ENCODE results near the gene DPM3. TPM values are rescaled to one million over a fixed set of nuclear protein-coding genes. Genes with fewer than 3 reads are reported as not detected.

DPM3 gene
- total RNA-seq, 1 experiment from 2014 or later: 27.8 TPM

- intact Hi-C loops (cut with micrococcal nuclease; ENCODE audit: unreplicated experiment): no loop called here
- H3K4me3 ChIP-seq (ENCODE audit: low read depth, low read length): no peak overlapping the region
- no peak for DNase-seq
- peaks cover 24% of the 10 kb centered on the region for H3K4me1 ChIP-seq
- no TSS peak for BruUV-seq (replicated peaks)
- no peaks in the 10 kb centered on the region for H3K27me3 Mint-ChIP-seq (ENCODE audit: insufficient read depth, unreplicated experiment)
- no peaks in the 10 kb centered on the region for H3K9me3 ChIP-seq
- H3K4me1 Mint-ChIP-seq (ENCODE audit: low read depth, unreplicated experiment): peaks cover 1% of the 10 kb centered on the region
- CTCF ChIA-PET: interaction anchor here (0.6 kb wide), 1 partner anchor 12 kb away, joined by 4 read pairs; no protein-coding TSS in a partner anchor
- H3K9me3 Mint-ChIP-seq (ENCODE audit: unreplicated experiment): no peaks in the 10 kb centered on the region
- H3K27ac Mint-ChIP-seq (ENCODE audit: unreplicated experiment): no peak overlapping the region
- POLR2A ChIA-PET: no interaction called here
- no peaks in the 10 kb centered on the region for H3K36me3 ChIP-seq (ENCODE audit: control insufficient read depth, insufficient read depth, low read length)
- no peaks in the 10 kb centered on the region for H3K27me3 ChIP-seq (replicated peaks; ENCODE audit: control insufficient read depth, insufficient read depth, low read length)
- no peak overlapping the region for H3K4me3 Mint-ChIP-seq (ENCODE audit: unreplicated experiment)
- no peak for TF ChIP-seq CTCF (IDR thresholded peaks at IDR 0.05; ENCODE audit: insufficient read depth in 1 of 2, low read depth in 1 of 2, low read length in 1 of 2, severe bottlenecking in 1 of 2, unreplicated experiment in 1 of 2)
- H3K36me3 Mint-ChIP-seq (ENCODE audit: insufficient read depth, unreplicated experiment): no peaks in the 10 kb centered on the region
Measured at GRCh38 chr1:155110826-155111225, 29.5 kb downstream of the DPM3 start.

GRCh38 chr1:155110381-155110780, 29.9 kb downstream of the DPM3 start:
- ChIA-PET POLR2A (no interaction called here), CTCF (interaction anchor here (0.6 kb wide), 1 partner anchor 13 kb away, joined by 4 read pairs; no protein-coding TSS in a partner anchor)
- no peaks in the 10 kb centered on the region for H3K27me3 Mint-ChIP-seq (ENCODE audit: insufficient read depth, unreplicated experiment)
- no peak overlapping the region for H3K4me3 Mint-ChIP-seq (ENCODE audit: unreplicated experiment)
- H3K27me3 ChIP-seq (replicated peaks; ENCODE audit: control insufficient read depth, insufficient read depth, low read length): no peaks in the 10 kb centered on the region
- H3K36me3 ChIP-seq (ENCODE audit: control insufficient read depth, insufficient read depth, low read length): no peaks in the 10 kb centered on the region
- H3K4me1 Mint-ChIP-seq (ENCODE audit: low read depth, unreplicated experiment): peaks cover 6% of the 10 kb centered on the region
- H3K4me3 ChIP-seq (ENCODE audit: low read depth, low read length): no peak overlapping the region
- no peaks in the 10 kb centered on the region for H3K36me3 Mint-ChIP-seq (ENCODE audit: insufficient read depth, unreplicated experiment)
- BruUV-seq (replicated peaks): no TSS peak
- no peak for TF ChIP-seq CTCF (IDR thresholded peaks at IDR 0.05; ENCODE audit: insufficient read depth in 1 of 2, low read depth in 1 of 2, low read length in 1 of 2, severe bottlenecking in 1 of 2, unreplicated experiment in 1 of 2)
- H3K9me3 Mint-ChIP-seq (ENCODE audit: unreplicated experiment): no peaks in the 10 kb centered on the region
- H3K9me3 ChIP-seq: no peaks in the 10 kb centered on the region
- no peak for DNase-seq
- peaks cover 28% of the 10 kb centered on the region for H3K4me1 ChIP-seq
- intact Hi-C loops (cut with micrococcal nuclease; ENCODE audit: unreplicated experiment): no loop called here
- no peak overlapping the region for H3K27ac Mint-ChIP-seq (ENCODE audit: unreplicated experiment)

- Mint-ChIP-seq H3K9me3 (ENCODE audit: unreplicated experiment) (no peaks in the 10 kb centered on the region), H3K27ac (ENCODE audit: unreplicated experiment) (no peak overlapping the region), H3K36me3 (ENCODE audit: insufficient read depth, unreplicated experiment) (no peaks in the 10 kb centered on the region), H3K4me1 (ENCODE audit: low read depth, unreplicated experiment) (peaks cover 10% of the 10 kb centered on the region), H3K27me3 (ENCODE audit: insufficient read depth, unreplicated experiment) (no peaks in the 10 kb centered on the region), H3K4me3 (ENCODE audit: unreplicated experiment) (no peak overlapping the region)
- no TSS peak for BruUV-seq (replicated peaks)
- intact Hi-C loops (cut with micrococcal nuclease; ENCODE audit: unreplicated experiment): loop anchor here (10.0 kb wide), 1 partner anchor 833 kb away; the partner anchor contains the start of gene HAX1
- H3K36me3 ChIP-seq (ENCODE audit: control insufficient read depth, insufficient read depth, low read length): no peaks in the 10 kb centered on the region
- POLR2A ChIA-PET: no interaction called here
- CTCF ChIA-PET: interaction anchor here (1.3 kb wide), 1 partner anchor 17 kb away, joined by 3 read pairs; no protein-coding TSS in a partner anchor
- peaks cover 28% of the 10 kb centered on the region for H3K4me1 ChIP-seq
- H3K9me3 ChIP-seq: no peaks in the 10 kb centered on the region
- no peak for DNase-seq
- no peak overlapping the region for H3K4me3 ChIP-seq (ENCODE audit: low read depth, low read length)
- H3K27me3 ChIP-seq (replicated peaks; ENCODE audit: control insufficient read depth, insufficient read depth, low read length): no peaks in the 10 kb centered on the region
- no peak for TF ChIP-seq CTCF (IDR thresholded peaks at IDR 0.05; ENCODE audit: insufficient read depth in 1 of 2, low read depth in 1 of 2, low read length in 1 of 2, severe bottlenecking in 1 of 2, unreplicated experiment in 1 of 2)
Measured at GRCh38 chr1:155108296-155108695, 32.0 kb downstream of the DPM3 start.

Data from Caco-2 (cell line).